ENCODE results near the gene ELOVL5. TPM values are rescaled to one million over a fixed set of nuclear protein-coding genes. Genes with fewer than 3 reads are reported as not detected.

Gene ELOVL5
- total RNA-seq, 1 experiment from 2014 or later = 121 TPM

GRCh38 chr6:53269827-53270226, 78.9 kb downstream of the ELOVL5 start:
- TF ChIP-seq CTCF (conservative IDR thresholded peaks at IDR 0.05) = no peak
- Histone ChIP-seq H2AK5ac (ENCODE audit: insufficient read length, low read length) (no peak overlapping the region), H2BK12ac (ENCODE audit: insufficient read length, low read depth, low read length) (no peak overlapping the region), H3K4me1 (ENCODE audit: insufficient read depth, low read length) (no peaks in the 10 kb centered on the region), H4K8ac (replicated peaks; ENCODE audit: insufficient read length, low read depth, low read length) (no peak overlapping the region), H4K5ac (ENCODE audit: insufficient read length, low read depth, low read length) (no peak overlapping the region), H2BK15ac (ENCODE audit: low read depth, low read length) (no peak overlapping the region), H3K56ac (ENCODE audit: insufficient read length, low read depth, low read length) (no peak overlapping the region), H3K9me3 (ENCODE audit: control insufficient read depth, low read depth, low read length) (no peaks in the 10 kb centered on the region), H3K23ac (ENCODE audit: insufficient read length, low read depth, low read length) (no peak overlapping the region), H2BK120ac (ENCODE audit: low read depth, low read length, poor library complexity, severe bottlenecking) (no peak overlapping the region), H3K27ac (ENCODE audit: insufficient read length, low read depth, low read length) (no peak overlapping the region), H3K79me2 (ENCODE audit: insufficient read depth, low read length) (no peaks in the 10 kb centered on the region), H4K91ac (ENCODE audit: insufficient read length, low read depth, low read length) (no peak overlapping the region), H2AFZ (ENCODE audit: low read length) (no peak overlapping the region), H3K9ac (ENCODE audit: extremely low read depth, insufficient read length, low read length) (no peak overlapping the region), H2BK5ac (ENCODE audit: insufficient read length, low read length) (no peak overlapping the region), H3K18ac (ENCODE audit: insufficient read length, low read depth, low read length) (no peak overlapping the region), H3K23me2 (ENCODE audit: insufficient read length, low read depth, low read length, poor library complexity, severe bottlenecking) (no peaks in the 10 kb centered on the region), H3K27me3 (ENCODE audit: insufficient read depth, low read length) (no peaks in the 10 kb centered on the region), H3K79me1 (ENCODE audit: insufficient read depth, low read depth, low read length, poor library complexity, severe bottlenecking) (no peaks in the 10 kb centered on the region), H4K20me1 (ENCODE audit: control insufficient read depth, insufficient read depth, insufficient read length) (no peaks in the 10 kb centered on the region), H2BK20ac (ENCODE audit: low read depth, low read length, poor library complexity, severe bottlenecking) (no peak overlapping the region), H3K14ac (ENCODE audit: insufficient read depth, low read length) (no peak overlapping the region), H3K4me2 (ENCODE audit: insufficient read depth, insufficient read length, low read length) (no peak overlapping the region), H3T11ph (ENCODE audit: low read length) (no peak overlapping the region), H3K4ac (ENCODE audit: low read depth, low read length) (no peak overlapping the region)
- no peak for DNase-seq
- H3K9me3 Mint-ChIP-seq = no peaks in the 10 kb centered on the region
- peaks cover 47 to 82% (median 76%) of the 10 kb centered on the region in 3 experiments for H3K36me3 Mint-ChIP-seq (ENCODE audit: insufficient read depth in 1 of 3, low read depth in 3 of 3)
- H3K4me3 Mint-ChIP-seq = no peak overlapping the region
- H3K4me1 Mint-ChIP-seq = no peaks in the 10 kb centered on the region
- no CpG with 5 or more reads among the region's 5 CpGs for WGBS (ENCODE audit: extremely low coverage, insufficient read length, low lambda C conversion rate)
- H3K27ac Mint-ChIP-seq = peak overlapping the region in 1 of 3 experiments; percentile 63; a peak in 2 of 7 replicates
- H3K27me3 Mint-ChIP-seq (ENCODE audit: low read depth) = no peaks in the 10 kb centered on the region

All from H9 (cell line).